Large intestine (tissue), 3 donors: Measurements from ENCODE around the gene SHROOM3. TPM values are rescaled to one million over a fixed set of nuclear protein-coding genes. Genes with fewer than 3 reads are reported as not detected.

Experiments used
- DNase-seq, 2 donors: peaks; one replicate each; pipeline versions ENCODE4 v3.0.0 to v3.0.0-alpha.2; 2013
- H3K27ac ChIP-seq: one replicate; pipeline ENCODE4 v1.5.1; 2013; ENCODE audit warnings: low read length
- H3K27me3 ChIP-seq: 2 replicates; pipeline ENCODE4 v1.6.1; 2013; ENCODE audit warnings: low read length; ENCODE audit not compliant: control insufficient read depth, insufficient read depth
- H3K36me3 ChIP-seq: 2 replicates; pipeline ENCODE4 v1.6.1; 2013; ENCODE audit warnings: low read length; ENCODE audit not compliant: control insufficient read depth, insufficient read depth
- H3K4me1 ChIP-seq: one replicate; pipeline ENCODE4 v1.6.1; 2013; ENCODE audit warnings: low read length; ENCODE audit not compliant: control insufficient read depth, insufficient read depth
- H3K4me3 ChIP-seq: one replicate; pipeline ENCODE4 v1.5.1; 2013; ENCODE audit warnings: low read length
- H3K9me3 ChIP-seq: one replicate; pipeline ENCODE4 v1.6.1; 2013; ENCODE audit warnings: mild to moderate bottlenecking, low read depth, low read length, moderate library complexity; ENCODE audit not compliant: control insufficient read depth
- WGBS: methylation state at CpG from one replicate; pipeline ENCODE4 v1.1.5; 2013; ENCODE audit warnings: low lambda C conversion rate; ENCODE audit not compliant: insufficient coverage; 5-methylcytosine and 5-hydroxymethylcytosine counted together
- polyA plus RNA-seq: library from polyadenylated mRNA; unstranded; fragments of 120-200 nt; gene quantifications from one replicate; pipeline ENCODE4 v1.2.1, GENCODE V29; 2013

SHROOM3 gene
- polyA plus RNA-seq, 1 donor = 27.8 TPM

GRCh38 chr4:76535603-76536372, 100.8 kb downstream of the SHROOM3 start:
- Histone ChIP-seq H3K4me3 (no peak overlapping the region), H3K36me3 (no peaks in the 10 kb centered on the region), H3K4me1 (no peaks in the 10 kb centered on the region), H3K27ac (no peak overlapping the region), H3K27me3 (no peaks in the 10 kb centered on the region), H3K9me3 (no peaks in the 10 kb centered on the region)
- DNase-seq = no peak
- WGBS = 89% methylated on average over 2 of the region's 5 CpGs

- H3K4me3 ChIP-seq = no peak overlapping the region
- H3K27ac ChIP-seq = no peak overlapping the region
- no peaks in the 10 kb centered on the region for H3K27me3 ChIP-seq
- no CpG with 5 or more reads among the region's 2 CpGs for WGBS
- no peaks in the 10 kb centered on the region for H3K4me1 ChIP-seq
- H3K36me3 ChIP-seq = no peaks in the 10 kb centered on the region
- DNase-seq = no peak
- no peaks in the 10 kb centered on the region for H3K9me3 ChIP-seq
Measured at GRCh38 chr4:76536373-76536689, 101.3 kb downstream of the SHROOM3 start.

GRCh38 chr4:76538296-76538695, 103.3 kb downstream of the SHROOM3 start:
- no peak overlapping the region for H3K27ac ChIP-seq
- no peaks in the 10 kb centered on the region for H3K36me3 ChIP-seq
- H3K4me3 ChIP-seq = no peak overlapping the region
- H3K9me3 ChIP-seq = no peaks in the 10 kb centered on the region
- H3K4me1 ChIP-seq = no peaks in the 10 kb centered on the region
- DNase-seq = no peak
- H3K27me3 ChIP-seq = no peaks in the 10 kb centered on the region

GRCh38 chr4:76539979-76540378, 105.0 kb downstream of the SHROOM3 start:
- DNase-seq = peak; percentile 26 to 39
- WGBS = no CpG with 5 or more reads among the region's 6 CpGs
- H3K27me3 ChIP-seq = no peaks in the 10 kb centered on the region
- H3K4me1 ChIP-seq = no peaks in the 10 kb centered on the region
- H3K36me3 ChIP-seq = no peaks in the 10 kb centered on the region
- peak overlapping the region; percentile 0 for H3K27ac ChIP-seq
- H3K4me3 ChIP-seq = no peak overlapping the region
- H3K9me3 ChIP-seq = no peaks in the 10 kb centered on the region

GRCh38 chr4:76540486-76540885, 105.5 kb downstream of the SHROOM3 start:
- Histone ChIP-seq H3K9me3 (no peaks in the 10 kb centered on the region), H3K4me1 (no peaks in the 10 kb centered on the region), H3K27me3 (no peaks in the 10 kb centered on the region), H3K4me3 (no peak overlapping the region), H3K27ac (peak overlapping the region; percentile 0), H3K36me3 (no peaks in the 10 kb centered on the region)
- no peak for DNase-seq
- WGBS = no CpG with 5 or more reads among the region's 2 CpGs

GRCh38 chr4:76543378-76543777, 108.3 kb downstream of the SHROOM3 start:
- H3K9me3 ChIP-seq = no peaks in the 10 kb centered on the region
- no peak overlapping the region for H3K4me3 ChIP-seq
- no peak for DNase-seq
- no CpG with 5 or more reads among the region's 5 CpGs for WGBS
- H3K27me3 ChIP-seq = no peaks in the 10 kb centered on the region
- no peaks in the 10 kb centered on the region for H3K36me3 ChIP-seq
- no peak overlapping the region for H3K27ac ChIP-seq
- H3K4me1 ChIP-seq = no peaks in the 10 kb centered on the region

- Histone ChIP-seq H3K27ac (no peak overlapping the region), H3K4me1 (no peaks in the 10 kb centered on the region), H3K9me3 (no peaks in the 10 kb centered on the region), H3K27me3 (no peaks in the 10 kb centered on the region), H3K4me3 (no peak overlapping the region), H3K36me3 (no peaks in the 10 kb centered on the region)
- no CpG with 5 or more reads among the region's 2 CpGs for WGBS
- no peak for DNase-seq
Measured at GRCh38 chr4:76544725-76545124, 109.7 kb downstream of the SHROOM3 start.

GRCh38 chr4:76545226-76545884, 110.3 kb downstream of the SHROOM3 start:
- Histone ChIP-seq H3K27ac (no peak overlapping the region), H3K4me3 (no peak overlapping the region), H3K36me3 (no peaks in the 10 kb centered on the region), H3K4me1 (no peaks in the 10 kb centered on the region), H3K27me3 (no peaks in the 10 kb centered on the region), H3K9me3 (no peaks in the 10 kb centered on the region)
- no CpG with 5 or more reads among the region's 6 CpGs for WGBS
- no peak for DNase-seq

GRCh38 chr4:76546327-76546726, 111.3 kb downstream of the SHROOM3 start:
- DNase-seq = no peak
- Histone ChIP-seq H3K27me3 (no peaks in the 10 kb centered on the region), H3K36me3 (no peaks in the 10 kb centered on the region), H3K4me3 (no peak overlapping the region), H3K4me1 (no peaks in the 10 kb centered on the region), H3K27ac (no peak overlapping the region), H3K9me3 (no peaks in the 10 kb centered on the region)
- 75% methylated on average over 2 of the region's 4 CpGs for WGBS

GRCh38 chr4:76546759-76547742, 112.0 kb downstream of the SHROOM3 start:
- WGBS = no CpG with 5 or more reads among the region's 14 CpGs
- H3K27me3 ChIP-seq = no peaks in the 10 kb centered on the region
- DNase-seq = no peak
- no peaks in the 10 kb centered on the region for H3K4me1 ChIP-seq
- no peaks in the 10 kb centered on the region for H3K9me3 ChIP-seq
- H3K27ac ChIP-seq = no peak overlapping the region
- no peaks in the 10 kb centered on the region for H3K36me3 ChIP-seq
- no peak overlapping the region for H3K4me3 ChIP-seq
